Ishikawa (cell line): ENCODE measurements around the gene DLL4.

Experiments
- CEBPB ChIP-seq: IDR thresholded peaks from 2 replicates; pipeline ENCODE4 v1.6.1; 2012
- EGR1 ChIP-seq: IDR thresholded peaks from 2 replicates; pipeline ENCODE4 v1.6.1; 2012
- EP300 ChIP-seq: IDR thresholded peaks from 2 replicates; pipeline ENCODE4 v1.6.1; 2012; ENCODE audit warnings: borderline replicate concordance
- MAX ChIP-seq: IDR thresholded peaks from 2 replicates; pipeline ENCODE4 v1.6.1; 2012
- NFIC ChIP-seq: IDR thresholded peaks from 2 replicates; pipeline ENCODE4 v1.6.1; 2012
- RAD21 ChIP-seq: IDR thresholded peaks from 2 replicates; pipeline ENCODE4 v1.6.1; 2012; ENCODE audit warnings: low read depth
- REST ChIP-seq: IDR thresholded peaks from 2 replicates; pipeline ENCODE4 v1.6.1; 2012; ENCODE audit warnings: low read depth, mild to moderate bottlenecking
- TAF1 ChIP-seq: IDR thresholded peaks from 2 replicates; pipeline ENCODE4 v1.6.1; 2012; ENCODE audit warnings: low read depth, mild to moderate bottlenecking
- TCF12 ChIP-seq: IDR thresholded peaks from 2 replicates; pipeline ENCODE4 v1.6.1; 2012; ENCODE audit warnings: low read depth
- USF1 ChIP-seq: IDR thresholded peaks from 2 replicates; pipeline ENCODE4 v1.6.1; 2012
- YY1 ChIP-seq: IDR thresholded peaks from 2 replicates; pipeline ENCODE4 v1.6.1; 2012; ENCODE audit warnings: low read depth
- ZBTB7A ChIP-seq: IDR thresholded peaks from 2 replicates; pipeline ENCODE4 v1.6.1; 2012; ENCODE audit warnings: low read depth

GRCh38 chr15:40936709-40937666 is 7.8 kb downstream of the DLL4 start:
- TF ChIP-seq TAF1 = no peak
- TF ChIP-seq REST = no peak
- TF ChIP-seq EP300 = no peak
- TF ChIP-seq TCF12 = no peak
- TF ChIP-seq CEBPB = no peak
- no peak for TF ChIP-seq RAD21
- TF ChIP-seq MAX = no peak
- TF ChIP-seq USF1 = no peak
- no peak for TF ChIP-seq ZBTB7A
- no peak for TF ChIP-seq YY1
- TF ChIP-seq EGR1 = no peak
- TF ChIP-seq NFIC = no peak
